HG02970 (cell line): ENCODE results near the gene TUSC2.

Source experiments
- ATAC-seq: cut with Tn5 transposase; IDR thresholded peaks from one replicate; pipeline ENCODE4 v1.9.1; 2021; ENCODE audit warnings: mild to moderate bottlenecking, moderate library complexity, moderate number of reproducible peaks; ENCODE audit not compliant: unreplicated experiment, low FRiP score

The TUSC2 gene

DNA sequence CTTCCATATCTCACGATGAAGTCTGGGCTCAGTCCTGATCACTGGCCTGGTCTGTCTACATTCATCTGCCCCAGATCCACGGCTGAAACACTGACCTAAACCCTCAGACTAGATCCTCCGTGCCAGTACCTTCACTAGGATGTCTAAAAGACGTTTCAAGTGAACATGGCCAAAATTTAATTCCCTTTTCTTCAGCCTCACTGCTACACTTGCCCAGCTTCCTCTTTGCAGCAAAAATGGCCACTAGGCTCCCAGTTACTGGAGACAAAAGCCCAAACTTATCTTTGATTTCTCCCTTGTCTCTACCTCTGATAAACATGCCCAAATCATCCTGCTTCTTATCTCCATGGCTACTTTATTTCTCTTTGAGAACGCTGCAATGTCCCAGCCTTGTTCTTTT is 10.9 kb upstream of the TUSC2 start:
- no peak for ATAC-seq

DNA sequence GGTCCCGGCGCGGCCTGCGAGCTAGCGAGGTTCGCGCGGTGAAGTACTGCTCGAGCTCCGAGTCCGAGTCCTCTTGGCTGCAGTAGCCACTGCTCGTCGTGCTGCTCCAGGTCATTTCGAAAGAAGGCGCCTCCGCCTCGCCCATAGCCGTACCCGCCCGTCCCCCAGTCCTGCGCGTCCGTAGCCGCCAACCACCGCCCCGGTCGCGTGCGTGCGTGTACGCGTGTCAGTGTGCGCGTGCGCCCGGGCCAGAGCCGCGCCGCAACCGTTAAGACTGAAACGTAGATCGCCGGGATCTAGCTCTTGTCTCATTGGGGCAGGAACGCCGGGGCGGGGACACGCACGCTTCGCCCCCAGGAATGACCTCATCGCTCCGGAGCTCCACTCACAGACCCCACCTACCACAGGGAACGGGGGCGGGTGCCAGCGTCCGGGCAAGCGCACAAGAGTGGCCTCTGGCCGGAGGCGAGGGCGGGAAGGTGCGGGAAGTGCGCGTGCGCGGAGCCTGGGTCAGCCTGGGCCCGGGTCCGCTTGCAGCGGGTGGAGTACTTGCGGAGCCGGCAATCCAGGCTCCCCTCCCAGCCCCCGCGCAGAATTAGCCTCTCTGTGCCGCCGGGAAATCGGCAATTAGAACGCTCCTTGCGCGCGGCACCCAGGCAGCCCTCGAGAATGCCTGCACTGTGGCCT is 9.3 kb upstream of the TUSC2 start:
- peak; percentile 85 for ATAC-seq

DNA sequence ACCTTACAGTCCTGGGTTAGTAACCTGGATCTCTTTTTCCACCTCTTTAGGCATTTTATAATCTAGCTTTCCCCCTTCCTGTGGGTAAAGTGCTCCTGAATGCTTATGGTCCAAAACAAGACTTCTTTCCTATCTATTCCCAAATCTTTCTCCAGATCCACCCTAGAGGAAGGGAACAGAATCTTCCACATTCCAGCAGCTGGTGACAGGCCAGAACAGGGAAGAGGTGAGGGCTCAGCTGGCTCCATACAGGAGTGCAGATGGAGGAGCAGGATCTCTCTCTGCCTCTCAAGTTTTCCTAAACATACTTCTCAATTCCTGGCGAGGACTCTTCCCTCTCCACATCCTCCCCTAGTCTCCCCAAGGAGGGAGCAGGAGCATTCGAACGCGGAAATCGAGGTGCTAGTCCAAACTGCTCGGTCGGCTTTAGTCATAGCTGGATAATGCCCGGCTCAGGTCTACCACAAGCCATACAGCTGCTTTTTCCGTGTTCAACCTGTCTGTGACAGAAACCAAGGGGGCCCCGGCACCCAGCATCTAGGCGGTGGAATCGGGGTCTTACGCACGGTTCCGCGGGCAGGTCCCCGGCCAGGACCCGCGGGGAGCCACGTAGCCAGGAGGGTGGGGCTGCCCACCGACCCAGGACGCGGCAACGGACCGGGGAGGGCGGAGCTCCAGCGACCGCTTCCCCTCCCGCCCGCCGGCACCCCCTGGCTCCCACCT is 8.6 kb upstream of the TUSC2 start:
- ATAC-seq, result peak; percentile 33

- no peak for ATAC-seq
Observed at GRCh38 chr3:50334339-50335075, 6.5 kb upstream of the TUSC2 start.

DNA sequence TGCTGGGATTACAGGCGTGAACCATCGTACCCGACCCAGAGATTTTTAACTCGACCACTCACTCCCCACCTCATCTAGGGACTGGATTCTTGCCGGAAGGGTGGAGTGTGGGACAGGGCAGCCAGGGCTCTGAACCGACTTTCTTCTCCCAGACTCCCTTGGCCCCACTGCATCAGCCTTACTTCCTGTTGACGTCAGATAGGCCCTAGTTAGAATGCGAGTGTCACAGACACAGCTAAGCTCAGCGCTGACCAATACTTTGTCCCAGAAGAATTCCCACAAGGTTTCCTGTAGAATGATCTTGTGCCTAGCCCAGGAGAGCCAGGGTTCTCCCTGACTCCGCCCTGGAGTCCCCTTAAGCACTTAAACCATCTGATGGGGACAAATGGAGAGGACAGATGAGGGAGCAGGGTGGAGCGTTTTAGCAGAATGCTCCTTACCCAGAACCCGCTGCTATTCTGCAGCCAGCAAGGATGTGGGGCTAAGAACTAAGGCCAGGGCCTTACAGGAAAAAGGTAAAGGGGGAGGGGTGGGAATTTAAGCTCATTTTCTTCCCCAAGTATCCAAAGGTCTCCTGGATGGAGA is 5.8 kb upstream of the TUSC2 start:
- no peak for ATAC-seq

GRCh38 chr3:50331364-50331907 is 3.4 kb upstream of the TUSC2 start:
- ATAC-seq, result no peak

DNA sequence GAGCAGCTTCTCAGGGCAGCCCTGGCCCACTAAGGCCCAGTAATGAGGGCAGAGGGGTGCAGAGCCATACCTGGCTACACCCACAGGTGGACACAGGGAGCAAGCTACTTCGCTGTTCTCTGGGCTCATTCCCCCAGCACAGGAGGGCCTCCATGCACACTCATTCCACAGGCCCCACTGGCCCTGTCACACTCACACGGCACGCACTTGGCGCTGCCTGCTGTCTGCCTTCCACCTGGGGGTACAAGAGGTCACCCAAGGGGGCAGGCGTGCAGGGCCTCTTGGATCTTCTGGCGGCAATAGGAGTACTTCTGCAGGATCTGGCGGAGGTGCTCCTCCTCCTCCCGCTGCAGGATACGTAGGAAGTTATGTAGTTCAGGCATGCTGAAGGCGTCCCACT is 2.3 kb upstream of the TUSC2 start:
- no peak for ATAC-seq

DNA sequence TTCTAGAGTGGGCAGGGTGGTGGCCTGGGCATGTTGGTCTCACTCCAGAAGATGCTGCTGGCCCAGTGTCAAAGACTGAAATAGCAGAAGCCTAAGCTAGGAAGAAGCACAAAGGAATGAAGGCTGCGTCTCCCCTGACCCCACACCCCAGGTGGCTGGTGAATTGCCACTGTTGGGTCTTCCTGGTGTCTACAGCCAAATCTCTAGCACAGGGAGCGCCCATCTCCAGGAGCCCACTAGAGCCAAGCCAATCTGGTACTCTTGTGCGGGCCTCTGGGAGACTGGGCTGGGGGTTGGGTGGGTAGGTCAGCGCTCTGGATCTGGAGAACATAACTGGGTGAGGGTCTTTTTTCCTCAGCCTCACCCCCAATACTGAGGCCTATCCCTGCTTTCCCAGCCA is 894 bp downstream of the TUSC2 start:
- no peak for ATAC-seq

GRCh38 chr3:50326182-50326541 is 1.9 kb downstream of the TUSC2 start:
- no peak for ATAC-seq

- no peak for ATAC-seq
Observed at GRCh38 chr3:50325497-50326181, 2.4 kb downstream of the TUSC2 start.

GRCh38 chr3:50325113-50325480 is 2.9 kb downstream of the TUSC2 start:
- ATAC-seq, result no peak

DNA sequence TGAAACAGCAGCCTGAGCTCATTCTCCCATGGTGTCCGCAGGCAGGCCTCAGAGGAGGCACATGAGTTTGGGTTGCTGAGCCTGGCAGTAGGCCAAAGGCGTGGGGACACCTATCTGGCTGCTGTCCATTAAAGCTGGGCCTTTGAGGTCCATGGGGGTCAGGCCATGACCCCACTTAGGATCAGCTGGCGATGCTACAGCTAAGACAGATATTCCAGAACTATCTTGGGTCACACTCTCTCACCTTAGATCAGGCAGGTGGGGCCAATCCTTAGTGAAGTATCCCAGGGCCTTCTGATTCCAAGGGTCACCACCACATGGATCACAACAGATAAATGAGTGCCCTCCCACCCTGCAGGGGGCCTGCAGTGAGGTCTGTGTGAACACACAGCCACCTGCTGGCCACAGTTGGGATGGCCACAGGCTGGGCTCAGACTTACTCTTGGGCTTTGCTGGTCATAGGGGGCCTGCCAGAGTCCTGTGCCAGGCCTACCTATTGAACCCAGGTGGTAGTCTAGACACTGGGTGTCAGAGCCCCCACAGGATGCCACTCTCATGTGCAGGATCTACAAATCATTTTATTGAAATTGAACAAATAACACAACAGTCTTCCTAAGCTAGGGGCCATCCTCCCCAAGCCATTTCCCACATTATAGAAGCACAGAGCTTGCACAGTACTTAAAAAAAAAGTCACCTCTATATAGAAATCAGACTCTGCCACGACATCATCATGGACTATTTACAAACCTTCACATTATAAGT is 3.5 kb downstream of the TUSC2 start:
- ATAC-seq, result no peak

- no peak for ATAC-seq
Observed at GRCh38 chr3:50323614-50324199, 4.3 kb downstream of the TUSC2 start.

DNA sequence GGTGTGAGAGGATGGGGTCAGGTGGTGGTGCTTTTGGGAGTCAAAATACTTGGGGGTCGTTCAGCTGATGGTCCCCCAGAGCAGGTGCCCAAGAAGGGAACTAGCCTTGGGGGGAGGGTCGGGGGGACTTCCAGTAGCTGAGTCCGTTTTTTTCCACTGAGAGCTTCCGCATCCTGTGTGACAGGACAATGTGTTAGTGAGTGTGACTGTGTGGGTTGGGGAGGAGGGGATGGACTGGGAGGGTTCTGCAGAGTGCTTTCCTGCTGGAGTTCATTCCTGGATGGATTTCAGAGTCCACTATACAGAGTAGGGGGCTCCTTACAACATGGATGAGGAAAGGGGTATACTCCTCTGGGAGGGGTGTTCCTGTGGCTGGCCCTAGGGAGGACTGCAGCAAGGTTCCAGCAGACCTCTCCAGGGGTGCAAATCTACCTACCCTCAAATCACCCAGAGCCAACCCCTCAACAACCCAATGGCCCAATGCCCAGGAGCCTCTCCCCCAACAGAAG is 4.9 kb downstream of the TUSC2 start:
- ATAC-seq, result no peak

DNA sequence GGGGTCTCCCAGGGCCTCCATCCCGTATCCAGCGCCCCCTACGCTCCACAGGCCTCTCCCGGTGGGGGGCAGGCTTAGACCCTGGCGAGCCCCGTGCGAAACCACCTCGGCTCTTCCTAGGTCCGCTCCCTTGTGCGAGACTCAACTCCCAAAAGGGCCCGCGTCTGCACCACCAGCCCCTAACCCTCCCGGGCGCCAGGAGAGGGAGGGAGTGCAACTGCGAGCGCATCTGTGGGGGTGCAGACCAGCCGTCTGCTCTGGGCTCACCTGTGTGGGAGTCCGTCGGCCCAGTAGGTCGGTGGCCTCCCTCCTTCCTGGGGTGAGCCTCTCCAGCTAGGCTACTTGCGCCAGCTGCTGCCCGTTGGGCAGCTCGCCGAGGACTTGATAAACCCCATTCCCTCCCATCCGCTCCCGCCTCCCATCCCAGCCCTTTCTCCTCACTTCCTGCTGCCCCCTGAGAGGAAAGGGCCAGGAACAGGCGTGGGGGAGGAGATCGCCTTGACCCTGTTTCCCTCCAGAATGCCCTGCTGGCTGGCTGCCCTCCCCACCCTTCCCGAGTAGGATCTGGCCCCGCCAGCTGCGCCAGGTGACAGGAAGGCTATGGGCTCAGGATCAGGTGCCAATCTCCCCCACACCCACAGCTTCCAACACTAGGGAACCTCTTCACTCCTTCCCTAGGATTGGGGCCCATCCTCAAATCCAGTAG is 5.5 kb downstream of the TUSC2 start, which contains the start of gene HYAL2:
Gene HYAL2, minus strand, starts transcription at position 360 of the 706 bp plus-strand sequence. CDS start 2,256 bp downstream, outside the sequence.
- ATAC-seq, result no peak

- no peak for ATAC-seq
Observed at GRCh38 chr3:50322115-50322385, 6.0 kb downstream of the TUSC2 start.

DNA sequence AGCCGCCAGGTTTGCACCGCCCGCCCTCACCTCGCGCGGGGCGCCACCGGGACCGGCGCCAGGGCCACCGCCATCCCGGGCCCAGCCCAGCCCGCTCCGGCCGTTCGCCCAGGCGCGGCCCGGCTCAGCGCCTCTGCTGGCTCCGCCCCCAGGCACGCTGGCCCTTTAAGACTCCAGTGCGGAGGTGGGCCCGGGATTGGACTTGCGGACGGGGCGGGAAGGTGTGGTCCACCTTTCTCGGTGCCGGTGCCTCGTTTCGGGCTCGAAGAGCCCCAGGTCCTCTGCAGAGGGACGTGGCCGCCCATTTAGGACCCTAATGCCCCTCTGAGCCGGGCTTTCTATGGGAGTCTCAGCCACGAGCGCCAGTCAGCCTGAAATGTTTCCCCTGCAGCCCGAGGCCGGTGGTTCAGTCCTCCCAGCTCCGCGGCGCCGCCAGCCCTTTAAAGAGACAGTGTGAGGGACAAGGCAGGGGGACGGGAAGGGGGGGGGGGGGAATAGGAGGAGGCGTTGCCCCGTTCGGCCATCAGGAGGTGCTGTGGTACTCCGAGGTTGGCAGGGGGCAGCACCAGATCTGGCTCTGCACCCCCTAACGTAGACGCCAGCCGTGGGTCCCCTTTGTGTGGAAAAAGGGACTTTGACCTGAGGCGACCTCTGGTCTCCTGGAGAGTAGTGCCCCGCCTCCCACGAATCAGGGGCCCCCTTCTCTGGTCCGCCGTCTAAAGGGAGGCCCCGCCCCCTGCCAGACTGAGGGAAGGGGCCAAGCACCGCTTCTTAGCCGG is 6.5 kb downstream of the TUSC2 start:
- peak; percentile 72 for ATAC-seq

GRCh38 chr3:50320853-50321335 is 7.1 kb downstream of the TUSC2 start:
- ATAC-seq, result peak; percentile 44
